IMR-90 (cell line): ENCODE data around the gene IGFBP6. TPM values are rescaled to one million over a fixed set of nuclear protein-coding genes. Genes with fewer than 3 reads are reported as not detected.
A peak's percentile ranks its signal among the peaks of the same experiment; 100 is the strongest.

Experiments used
- ATAC-seq: fragments of 200-7000 bp; cut with Tn5 transposase; 2 replicates; pipeline ENCODE4 v1.9.1; 2020; ENCODE audit warnings: low read depth, mild to moderate bottlenecking, moderate library complexity
- BruUV-seq: library from RNA; stranded (reverse); fragments of 400-500 nt; replicated peaks from 2 replicates; lab custom pipeline; 2021; lab: Mats Ljungman, UMichigan
- CTCF ChIA-PET: fragments of 300-600 bp; formaldehyde crosslinking; extraction: SDS; loops from one replicate; lab custom pipeline; 2021; ENCODE audit warnings: antibody characterized with exemption; lab: Yijun Ruan, JAX
- POLR2A ChIA-PET: fragments of 300-600 bp; sonication (Branson Sonifier 250); formaldehyde crosslinking; loops from one replicate; lab custom pipeline; 2022; ENCODE audit warnings: antibody characterized with exemption; ENCODE audit not compliant: unreplicated experiment; lab: Charles Lee
- DNase-seq: peaks from one replicate; pipeline ENCODE4 v3.0.0; 2013
- H2AFZ ChIP-seq: replicated peaks from 2 replicates; pipeline ENCODE3; 2013; ENCODE audit warnings: low read length, mild to moderate bottlenecking; ENCODE audit not compliant: poor library complexity
- H2AK5ac ChIP-seq: 2 replicates; pipeline ENCODE4 v1.6.1; 2013; ENCODE audit warnings: low read depth, low read length, inconsistent platforms
- H2AK9ac ChIP-seq: replicated peaks from 2 replicates; pipeline ENCODE3; 2013; ENCODE audit warnings: mild to moderate bottlenecking, low read depth, low read length, moderate library complexity; ENCODE audit not compliant: poor library complexity
- H2BK120ac ChIP-seq: 2 replicates; pipeline ENCODE4 v1.6.1; 2013; ENCODE audit warnings: low read depth, low read length, inconsistent platforms
- H2BK15ac ChIP-seq: 3 replicates; pipeline ENCODE4 v1.6.1; 2013; ENCODE audit warnings: low read depth, low read length, inconsistent platforms
- H2BK20ac ChIP-seq: 2 replicates; pipeline ENCODE4 v1.6.1; 2013; ENCODE audit warnings: low read depth, mild to moderate bottlenecking, inconsistent platforms, low read length, moderate library complexity
- H2BK5ac ChIP-seq: 2 replicates; pipeline ENCODE4 v1.6.1; 2013; ENCODE audit warnings: mild to moderate bottlenecking, low read depth, low read length, inconsistent platforms; ENCODE audit not compliant: poor library complexity, severe bottlenecking
- H3K14ac ChIP-seq: replicated peaks from 2 replicates; pipeline ENCODE4 v1.6.1; 2013; ENCODE audit warnings: low read depth, low read length, inconsistent platforms
- H3K18ac ChIP-seq: 2 replicates; pipeline ENCODE4 v1.6.1; 2013; ENCODE audit warnings: low read depth, low read length, control low read depth
- H3K23ac ChIP-seq: 2 replicates; pipeline ENCODE4 v1.6.1; 2013; ENCODE audit warnings: low read depth, low read length, inconsistent platforms
- H3K27ac ChIP-seq: 2 replicates; pipeline ENCODE4 v1.5.1; 2013; ENCODE audit warnings: mild to moderate bottlenecking, control low read depth, low read length; ENCODE audit not compliant: insufficient read depth
- H3K27me3 ChIP-seq: 2 replicates; pipeline ENCODE4 v1.6.1; 2013; ENCODE audit warnings: low read length; ENCODE audit not compliant: control insufficient read depth, insufficient read depth
- H3K36me3 ChIP-seq: 2 replicates; pipeline ENCODE4 v1.6.1; 2013; ENCODE audit warnings: low read length, mixed read lengths; ENCODE audit not compliant: control insufficient read depth, insufficient read depth
- H3K4ac ChIP-seq: 2 replicates; pipeline ENCODE4 v1.6.1; 2013; ENCODE audit warnings: low read depth, low read length, inconsistent platforms
- H3K4me1 ChIP-seq: 2 replicates; pipeline ENCODE4 v1.6.1; 2013; ENCODE audit warnings: low read length, mixed read lengths; ENCODE audit not compliant: control insufficient read depth, insufficient read depth
- H3K4me2 ChIP-seq: 2 replicates; pipeline ENCODE4 v1.6.1; 2013; ENCODE audit warnings: low read depth, mild to moderate bottlenecking, control low read depth, low read length, moderate library complexity
- H3K4me3 ChIP-seq: 2 replicates; pipeline ENCODE4 v1.5.1; 2013; ENCODE audit warnings: low read depth, mild to moderate bottlenecking, control low read depth, low read length, moderate library complexity; ENCODE audit not compliant: insufficient read depth
- H3K56ac ChIP-seq: 2 replicates; pipeline ENCODE4 v1.6.1; 2013; ENCODE audit warnings: low read length, inconsistent platforms; ENCODE audit not compliant: insufficient read depth; ENCODE audit errors: extremely low read depth
- H3K79me1 ChIP-seq, 2 experiments: 2 replicates each; pipeline ENCODE4 v1.6.1; 2013; ENCODE audit warnings: low read length in 2 of 2, inconsistent platforms in 1 of 2, low read depth in 1 of 2
- H3K9ac ChIP-seq: 2 replicates; pipeline ENCODE4 v1.6.1; 2013; ENCODE audit warnings: low read depth, low read length, control low read depth
- H3K9me1 ChIP-seq: 2 replicates; pipeline ENCODE4 v1.6.1; 2013; ENCODE audit warnings: low read length, inconsistent platforms; ENCODE audit not compliant: insufficient read depth
- H3K9me3 ChIP-seq: 2 replicates; pipeline ENCODE4 v1.6.1; 2013; ENCODE audit warnings: low read length; ENCODE audit not compliant: control insufficient read depth, insufficient read depth
- H4K20me1 ChIP-seq: 2 replicates; pipeline ENCODE4 v1.6.1; 2013; ENCODE audit warnings: low read length, inconsistent platforms; ENCODE audit not compliant: insufficient read depth
- H4K5ac ChIP-seq: 2 replicates; pipeline ENCODE4 v1.6.1; 2013; ENCODE audit warnings: mild to moderate bottlenecking, low read depth, low read length, control low read depth
- H4K8ac ChIP-seq, 2 experiments: 2 replicates each; pipeline ENCODE4 v1.6.1; 2013; ENCODE audit warnings: low read depth in 2 of 2, low read length in 2 of 2, control low read depth in 1 of 2, inconsistent platforms in 1 of 2
- H4K91ac ChIP-seq: 2 replicates; pipeline ENCODE4 v1.6.1; 2013; ENCODE audit warnings: low read depth, low read length, inconsistent platforms; ENCODE audit not compliant: insufficient read depth
- BHLHE40 ChIP-seq: fragments of 150-350 bp; IDR thresholded peaks from 2 replicates; pipeline ENCODE4 v1.6.1; 2016; ENCODE audit warnings: mild to moderate bottlenecking, low read depth, low read length
- CTCF ChIP-seq: conservative IDR thresholded peaks from 2 replicates; pipeline ENCODE4 v1.5.1; 2012; ENCODE audit warnings: mild to moderate bottlenecking, low read depth, low read length, improper control_type of control experiment
- FOS ChIP-seq: fragments of 150-350 bp; IDR thresholded peaks from 2 replicates; pipeline ENCODE4 v1.6.1; 2016; ENCODE audit warnings: low read depth, low read length
- MAFK ChIP-seq: IDR thresholded peaks from 2 replicates; pipeline ENCODE4 v1.6.1; 2012; ENCODE audit warnings: low read depth, low read length, improper control_type of control experiment
- NFE2L2 ChIP-seq: fragments of 150-350 bp; IDR thresholded peaks from 2 replicates; pipeline ENCODE4 v1.6.1; 2016; ENCODE audit warnings: low read depth, mild to moderate bottlenecking, low read length
- POLR2A ChIP-seq: IDR thresholded peaks from 2 replicates; pipeline ENCODE4 v1.6.1; 2012; ENCODE audit warnings: mild to moderate bottlenecking, low read depth, low read length
- RAD21 ChIP-seq: IDR thresholded peaks from 2 replicates; pipeline ENCODE4 v1.6.1; 2012; ENCODE audit warnings: low read length, improper control_type of control experiment
- RCOR1 ChIP-seq: IDR thresholded peaks from 2 replicates; pipeline ENCODE4 v1.6.1; 2012; ENCODE audit warnings: mild to moderate bottlenecking, low read length, improper control_type of control experiment; ENCODE audit not compliant: insufficient replicate concordance
- RFX5 ChIP-seq: IDR thresholded peaks from 2 replicates; pipeline ENCODE4 v1.8.0; 2012; ENCODE audit warnings: low read depth, mild to moderate bottlenecking, low read length, moderate library complexity
- SMC3 ChIP-seq: fragments of 150-350 bp; IDR thresholded peaks from 2 replicates; pipeline ENCODE4 v1.6.1; 2016; ENCODE audit warnings: low read depth, mild to moderate bottlenecking, antibody characterized with exemption, low read length, moderate library complexity
- USF2 ChIP-seq: fragments of 150-350 bp; IDR thresholded peaks from 2 replicates; pipeline ENCODE4 v1.6.1; 2017; ENCODE audit warnings: mild to moderate bottlenecking, antibody characterized with exemption, low read length, low read depth
- WGBS, 2 experiments: methylation state at CpG; one replicate each; pipeline versions ENCODE4 v1.1.5 to v1.1.7; 2013; ENCODE audit warnings: missing lambda C conversion rate in 2 of 2; ENCODE audit not compliant: insufficient read length in 1 of 2; ENCODE audit errors: extremely low coverage in 2 of 2; 5-methylcytosine and 5-hydroxymethylcytosine counted together
- dilution Hi-C: fragments of 300-500 bp; cut with HindIII; formaldehyde crosslinking; loops from one replicate; pipeline ENCODE4 v1.14.3; 2018; ENCODE audit warnings: low sequenced_read_pairs; ENCODE audit not compliant: unreplicated experiment
- in situ Hi-C: fragments of 300-500 bp; cut with MboI; formaldehyde crosslinking; loops from 3 replicates; pipeline ENCODE4 v1.14.3; 2019; ENCODE audit warnings: low sequenced_read_pairs, inconsistent platforms, mixed read lengths
- intact Hi-C: fragments of 100-400 bp; cut with micrococcal nuclease; formaldehyde crosslinking; loops from 2 replicates; pipeline ENCODE4 v1.10.0; 2022
- polyA plus RNA-seq, 3 experiments: library from polyadenylated mRNA; depleted of rRNA; stranded (reverse); fragments of >200 nt; gene quantifications; 2 replicates each; pipeline ENCODE4 v1.2.3, GENCODE V29; 2012; ENCODE audit warnings: low replicate concordance in 1 of 3
- total RNA-seq: library from RNA; depleted of rRNA; stranded (reverse); fragments of >200 nt; gene quantifications from 2 replicates; pipeline ENCODE4 v1.2.3, GENCODE V29; 2012

IGFBP6 gene
- total and polyA plus RNA-seq, 2 of the 4 experiments (the other 2 are of a cell fraction), result 124 to 337 TPM

- Histone ChIP-seq H3K27me3 (no peaks in the 10 kb centered on the region), H3K14ac (no peak overlapping the region), H2BK5ac (no peak overlapping the region), H2AFZ (no peak overlapping the region), H2BK20ac (no peak overlapping the region), H3K79me1 (peaks cover 0 to 49% of the 10 kb centered on the region in 2 experiments; a peak in 2 of 4 replicates), H3K9me3 (no peaks in the 10 kb centered on the region), H3K18ac (no peak overlapping the region), H3K4me1 (peaks cover 24% of the 10 kb centered on the region), H3K9me1 (peaks cover 5% of the 10 kb centered on the region; the same call in 1 of the 2 replicates), H4K91ac (no peak overlapping the region), H3K4me2 (no peak overlapping the region), H2AK5ac (no peak overlapping the region; the same call in 1 of the 2 replicates), H2BK120ac (no peak overlapping the region), H3K9ac (no peak overlapping the region), H3K36me3 (peaks cover 78% of the 10 kb centered on the region), H3K4ac (no peak overlapping the region), H2BK15ac (no peak overlapping the region), H4K20me1 (peaks cover 9% of the 10 kb centered on the region), H2AK9ac (no peak overlapping the region), H3K4me3 (no peak overlapping the region), H4K5ac (no peak overlapping the region; the same call in 1 of the 2 replicates), H4K8ac (no peak overlapping the region), H3K23ac (no peak overlapping the region), H3K27ac (peak overlapping the region; percentile 4; the same call in 1 of the 2 replicates), H3K56ac (no peak overlapping the region)
- no peak for DNase-seq
- in situ Hi-C loops, result no loop called here
- dilution Hi-C loops, result no loop called here
- TF ChIP-seq FOS (no peak), NFE2L2 (no peak), RFX5 (no peak), CTCF (no peak), POLR2A (no peak; the same call in 1 of the 2 replicates), RAD21 (no peak), RCOR1 (no peak), BHLHE40 (no peak), SMC3 (no peak), USF2 (no peak), MAFK (no peak)
- WGBS, 2 experiments, result 100% methylated on average over 2 of the region's 20 CpGs; no CpG with 5 or more reads in 1 of the 2 experiments
- no TSS peak for BruUV-seq
- no peak for ATAC-seq
- CTCF ChIA-PET, result interaction anchor here (1.3 to 1.4 kb wide), 2 partner anchors 15 to 39 kb away, joined by 3 read pairs; no protein-coding TSS in a partner anchor
- POLR2A ChIA-PET, result interaction anchor here (1.1 to 1.4 kb wide), 2 partner anchors 9 to 11 kb away, joined by 3 read pairs; no protein-coding TSS in a partner anchor
- intact Hi-C loops, result no loop called here
Observed at GRCh38 chr12:53062011-53062961, 35.2 kb upstream of the IGFBP6 start.
